H1 (cell line): ENCODE results near the gene ASTN2. TPM values are rescaled to one million over a fixed set of nuclear protein-coding genes. Genes with fewer than 3 reads are reported as not detected.

Experiments used
- ASH2L ChIP-seq: fragments of 200-600, 300-600 bp; sonication (generic); IDR thresholded peaks from one replicate; pipeline ENCODE4 v1.7.1; 2017; ENCODE audit warnings: low read length
- BACH1 ChIP-seq: IDR thresholded peaks from 2 replicates; pipeline ENCODE4 v1.6.1; 2012; ENCODE audit warnings: low read length, improper control_type of control experiment
- BCL11A ChIP-seq, 2 experiments: IDR thresholded peaks; one replicate each; pipeline ENCODE4 v1.6.1; 2011; ENCODE audit warnings: low read depth in 2 of 2, low read length in 2 of 2, mild to moderate bottlenecking in 2 of 2
- BRCA1 ChIP-seq: IDR thresholded peaks from 2 replicates; pipeline ENCODE4 v1.6.1; 2012; ENCODE audit warnings: low read depth, low read length, improper control_type of control experiment
- NANOG ChIP-seq: IDR thresholded peaks from 2 replicates; pipeline ENCODE4 v1.6.1; 2011; ENCODE audit warnings: low read length, low read depth, mild to moderate bottlenecking, inconsistent platforms; ENCODE audit not compliant: insufficient read depth, poor library complexity, severe bottlenecking
- POLR2A ChIP-seq, 2 experiments: IDR thresholded peaks; 1 replicate in 1 of 2; 2 replicates in 1 of 2; pipeline ENCODE4 v1.6.1; 2011; ENCODE audit warnings: low read depth in 2 of 2, low read length in 2 of 2, mild to moderate bottlenecking in 2 of 2; ENCODE audit errors: control extremely low read depth in 1 of 2
- polyA plus RNA-seq, 7 experiments: library from polyadenylated mRNA; depleted of rRNA in 3 of 7; stranded (reverse) in 5 of 7; unstranded in 2 of 7; fragments of >200 nt in 5 of 7; fragments of 200-250 nt in 2 of 7; gene quantifications; 1 replicate in 5 of 7; 2 replicates in 1 of 7; 4 replicates in 1 of 7; pipeline versions ENCODE4 v1.2.1 to v1.2.3, GENCODE V29; 2011 to 2013; ENCODE audit warnings: missing spikeins in 2 of 7, mixed read lengths in 2 of 7
- total RNA-seq: library from RNA; stranded (reverse); fragmentation: NEBNext Ultra II Directional; extraction: Animal tissue kit (Norgen Biotek cat#: 25700); gene quantifications from 2 replicates; pipeline ENCODE4 v1.2.1, GENCODE V29; 2021
- TF ChIP-seq, protein P1 (sequence below): fragments of 300-600 bp; sonication (generic); IDR thresholded peaks from 2 replicates; pipeline ENCODE4 v1.7.1; 2012; ENCODE audit warnings: low read length, moderate library complexity, mild to moderate bottlenecking, inconsistent platforms; ENCODE audit not compliant: insufficient replicate concordance

ASTN2 gene
- total and polyA plus RNA-seq, 2 of the 8 experiments (the other 6 are each of a cell fraction or from before 2014, with no cell fraction given): 8.2 to 13.7 TPM

GRCh38 chr9:116760636-116761035, 654.2 kb downstream of the ASTN2 start (continued):
- TF ChIP-seq, protein P1, sequence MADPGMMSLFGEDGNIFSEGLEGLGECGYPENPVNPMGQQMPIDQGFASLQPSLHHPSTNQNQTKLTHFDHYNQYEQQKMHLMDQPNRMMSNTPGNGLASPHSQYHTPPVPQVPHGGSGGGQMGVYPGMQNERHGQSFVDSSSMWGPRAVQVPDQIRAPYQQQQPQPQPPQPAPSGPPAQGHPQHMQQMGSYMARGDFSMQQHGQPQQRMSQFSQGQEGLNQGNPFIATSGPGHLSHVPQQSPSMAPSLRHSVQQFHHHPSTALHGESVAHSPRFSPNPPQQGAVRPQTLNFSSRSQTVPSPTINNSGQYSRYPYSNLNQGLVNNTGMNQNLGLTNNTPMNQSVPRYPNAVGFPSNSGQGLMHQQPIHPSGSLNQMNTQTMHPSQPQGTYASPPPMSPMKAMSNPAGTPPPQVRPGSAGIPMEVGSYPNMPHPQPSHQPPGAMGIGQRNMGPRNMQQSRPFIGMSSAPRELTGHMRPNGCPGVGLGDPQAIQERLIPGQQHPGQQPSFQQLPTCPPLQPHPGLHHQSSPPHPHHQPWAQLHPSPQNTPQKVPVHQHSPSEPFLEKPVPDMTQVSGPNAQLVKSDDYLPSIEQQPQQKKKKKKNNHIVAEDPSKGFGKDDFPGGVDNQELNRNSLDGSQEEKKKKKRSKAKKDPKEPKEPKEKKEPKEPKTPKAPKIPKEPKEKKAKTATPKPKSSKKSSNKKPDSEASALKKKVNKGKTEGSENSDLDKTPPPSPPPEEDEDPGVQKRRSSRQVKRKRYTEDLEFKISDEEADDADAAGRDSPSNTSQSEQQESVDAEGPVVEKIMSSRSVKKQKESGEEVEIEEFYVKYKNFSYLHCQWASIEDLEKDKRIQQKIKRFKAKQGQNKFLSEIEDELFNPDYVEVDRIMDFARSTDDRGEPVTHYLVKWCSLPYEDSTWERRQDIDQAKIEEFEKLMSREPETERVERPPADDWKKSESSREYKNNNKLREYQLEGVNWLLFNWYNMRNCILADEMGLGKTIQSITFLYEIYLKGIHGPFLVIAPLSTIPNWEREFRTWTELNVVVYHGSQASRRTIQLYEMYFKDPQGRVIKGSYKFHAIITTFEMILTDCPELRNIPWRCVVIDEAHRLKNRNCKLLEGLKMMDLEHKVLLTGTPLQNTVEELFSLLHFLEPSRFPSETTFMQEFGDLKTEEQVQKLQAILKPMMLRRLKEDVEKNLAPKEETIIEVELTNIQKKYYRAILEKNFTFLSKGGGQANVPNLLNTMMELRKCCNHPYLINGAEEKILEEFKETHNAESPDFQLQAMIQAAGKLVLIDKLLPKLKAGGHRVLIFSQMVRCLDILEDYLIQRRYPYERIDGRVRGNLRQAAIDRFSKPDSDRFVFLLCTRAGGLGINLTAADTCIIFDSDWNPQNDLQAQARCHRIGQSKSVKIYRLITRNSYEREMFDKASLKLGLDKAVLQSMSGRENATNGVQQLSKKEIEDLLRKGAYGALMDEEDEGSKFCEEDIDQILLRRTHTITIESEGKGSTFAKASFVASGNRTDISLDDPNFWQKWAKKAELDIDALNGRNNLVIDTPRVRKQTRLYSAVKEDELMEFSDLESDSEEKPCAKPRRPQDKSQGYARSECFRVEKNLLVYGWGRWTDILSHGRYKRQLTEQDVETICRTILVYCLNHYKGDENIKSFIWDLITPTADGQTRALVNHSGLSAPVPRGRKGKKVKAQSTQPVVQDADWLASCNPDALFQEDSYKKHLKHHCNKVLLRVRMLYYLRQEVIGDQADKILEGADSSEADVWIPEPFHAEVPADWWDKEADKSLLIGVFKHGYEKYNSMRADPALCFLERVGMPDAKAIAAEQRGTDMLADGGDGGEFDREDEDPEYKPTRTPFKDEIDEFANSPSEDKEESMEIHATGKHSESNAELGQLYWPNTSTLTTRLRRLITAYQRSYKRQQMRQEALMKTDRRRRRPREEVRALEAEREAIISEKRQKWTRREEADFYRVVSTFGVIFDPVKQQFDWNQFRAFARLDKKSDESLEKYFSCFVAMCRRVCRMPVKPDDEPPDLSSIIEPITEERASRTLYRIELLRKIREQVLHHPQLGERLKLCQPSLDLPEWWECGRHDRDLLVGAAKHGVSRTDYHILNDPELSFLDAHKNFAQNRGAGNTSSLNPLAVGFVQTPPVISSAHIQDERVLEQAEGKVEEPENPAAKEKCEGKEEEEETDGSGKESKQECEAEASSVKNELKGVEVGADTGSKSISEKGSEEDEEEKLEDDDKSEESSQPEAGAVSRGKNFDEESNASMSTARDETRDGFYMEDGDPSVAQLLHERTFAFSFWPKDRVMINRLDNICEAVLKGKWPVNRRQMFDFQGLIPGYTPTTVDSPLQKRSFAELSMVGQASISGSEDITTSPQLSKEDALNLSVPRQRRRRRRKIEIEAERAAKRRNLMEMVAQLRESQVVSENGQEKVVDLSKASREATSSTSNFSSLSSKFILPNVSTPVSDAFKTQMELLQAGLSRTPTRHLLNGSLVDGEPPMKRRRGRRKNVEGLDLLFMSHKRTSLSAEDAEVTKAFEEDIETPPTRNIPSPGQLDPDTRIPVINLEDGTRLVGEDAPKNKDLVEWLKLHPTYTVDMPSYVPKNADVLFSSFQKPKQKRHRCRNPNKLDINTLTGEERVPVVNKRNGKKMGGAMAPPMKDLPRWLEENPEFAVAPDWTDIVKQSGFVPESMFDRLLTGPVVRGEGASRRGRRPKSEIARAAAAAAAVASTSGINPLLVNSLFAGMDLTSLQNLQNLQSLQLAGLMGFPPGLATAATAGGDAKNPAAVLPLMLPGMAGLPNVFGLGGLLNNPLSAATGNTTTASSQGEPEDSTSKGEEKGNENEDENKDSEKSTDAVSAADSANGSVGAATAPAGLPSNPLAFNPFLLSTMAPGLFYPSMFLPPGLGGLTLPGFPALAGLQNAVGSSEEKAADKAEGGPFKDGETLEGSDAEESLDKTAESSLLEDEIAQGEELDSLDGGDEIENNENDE: no peak
- TF ChIP-seq BACH1: no peak
- TF ChIP-seq POLR2A (IDR thresholded peaks at IDR 0.05; ENCODE audit: control extremely low read depth in 1 of 2, low read depth in 2 of 2, low read length in 2 of 2): no peak
- no peak for TF ChIP-seq BCL11A (IDR thresholded peaks at IDR 0.05; ENCODE audit: low read depth in 2 of 2, low read length in 2 of 2)
- no peak for TF ChIP-seq BRCA1
- TF ChIP-seq ASH2L: no peak
- TF ChIP-seq NANOG: no peak
